Hepatocyte (in vitro differentiated cells): Measurements from ENCODE around the gene LCN1.

ENCODE experiments used
- EZH2 ChIP-seq: fragments of 200-600 bp; sonication (generic); IDR thresholded peaks from 2 replicates; pipeline ENCODE4 v1.6.1; 2016; ENCODE audit warnings: antibody characterized with exemption, mild to moderate bottlenecking, borderline replicate concordance
- TF ChIP-seq, protein P1 (sequence below): fragments of 200-600 bp; sonication (generic); IDR thresholded peaks from 2 replicates; pipeline ENCODE4 v1.5.1; 2016; ENCODE audit warnings: antibody characterized with exemption, mild to moderate bottlenecking; ENCODE audit not compliant: poor library complexity

DNA sequence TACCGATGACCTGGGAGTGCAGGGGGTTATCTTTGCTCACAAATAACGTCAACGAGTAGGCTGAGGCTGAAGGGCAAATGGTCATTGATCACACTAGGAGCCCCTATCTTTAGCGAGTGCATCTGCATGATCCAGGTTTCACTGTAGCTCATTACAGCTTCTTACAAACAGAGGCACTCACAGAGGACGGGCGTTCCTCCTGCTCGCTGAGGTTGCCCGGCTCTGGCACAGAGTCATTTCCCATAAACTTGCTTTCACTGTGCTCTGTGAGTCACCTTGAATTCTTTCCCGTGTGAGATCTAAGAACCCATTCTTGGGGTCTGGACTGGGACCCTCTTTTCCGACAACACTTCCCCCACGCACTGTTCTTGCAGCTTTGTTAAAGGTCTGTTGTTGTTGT is 38.4 kb downstream of the LCN1 start:
- TF ChIP-seq, protein P1, sequence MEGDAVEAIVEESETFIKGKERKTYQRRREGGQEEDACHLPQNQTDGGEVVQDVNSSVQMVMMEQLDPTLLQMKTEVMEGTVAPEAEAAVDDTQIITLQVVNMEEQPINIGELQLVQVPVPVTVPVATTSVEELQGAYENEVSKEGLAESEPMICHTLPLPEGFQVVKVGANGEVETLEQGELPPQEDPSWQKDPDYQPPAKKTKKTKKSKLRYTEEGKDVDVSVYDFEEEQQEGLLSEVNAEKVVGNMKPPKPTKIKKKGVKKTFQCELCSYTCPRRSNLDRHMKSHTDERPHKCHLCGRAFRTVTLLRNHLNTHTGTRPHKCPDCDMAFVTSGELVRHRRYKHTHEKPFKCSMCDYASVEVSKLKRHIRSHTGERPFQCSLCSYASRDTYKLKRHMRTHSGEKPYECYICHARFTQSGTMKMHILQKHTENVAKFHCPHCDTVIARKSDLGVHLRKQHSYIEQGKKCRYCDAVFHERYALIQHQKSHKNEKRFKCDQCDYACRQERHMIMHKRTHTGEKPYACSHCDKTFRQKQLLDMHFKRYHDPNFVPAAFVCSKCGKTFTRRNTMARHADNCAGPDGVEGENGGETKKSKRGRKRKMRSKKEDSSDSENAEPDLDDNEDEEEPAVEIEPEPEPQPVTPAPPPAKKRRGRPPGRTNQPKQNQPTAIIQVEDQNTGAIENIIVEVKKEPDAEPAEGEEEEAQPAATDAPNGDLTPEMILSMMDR = no peak
- no peak for TF ChIP-seq EZH2
